Measurements from ENCODE around the gene AFAP1L2. TPM values are rescaled to one million over a fixed set of nuclear protein-coding genes. Genes with fewer than 3 reads are reported as not detected.

Gene AFAP1L2
- total and polyA plus RNA-seq, 2 donors (not counting 1 experiment from before 2014, with no cell fraction given) = 4.7 to 4.9 TPM

DNA sequence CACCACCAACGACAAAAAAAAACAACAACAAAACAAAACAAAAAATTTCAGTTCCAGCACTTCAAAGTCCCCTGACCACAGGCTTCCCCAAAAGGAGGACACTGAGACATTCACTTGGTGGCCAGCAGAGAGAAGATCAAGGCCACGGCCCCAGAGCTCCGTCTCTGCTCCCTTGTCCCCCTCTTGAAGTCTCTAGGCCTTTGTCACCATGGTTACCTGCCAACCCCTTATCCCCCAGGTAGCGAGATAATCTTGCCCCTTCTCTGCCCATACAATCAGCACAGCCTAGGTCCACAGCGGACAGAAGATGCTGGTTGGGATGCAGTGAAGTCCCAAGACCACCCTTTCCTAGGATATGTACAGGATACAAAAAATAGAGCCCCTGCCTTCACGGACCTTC is 30.7 kb downstream of the AFAP1L2 start:
- ChIA-PET CTCF (no interaction called here), POLR2A (no interaction called here)
- WGBS (ENCODE audit: insufficient coverage) = 81% methylated on average over 4 of the region's 6 CpGs
- no peaks in the 10 kb centered on the region for H3K27me3 ChIP-seq (replicated peaks in 1 of 4; ENCODE audit: control extremely low read depth in 1 of 4, control insufficient read depth in 3 of 4, insufficient read depth in 4 of 4, low read length in 3 of 4)
- Mint-ChIP-seq H3K27me3 (peaks cover 11% of the 10 kb centered on the region), H3K27ac (no peak overlapping the region), H3K4me1 (no peaks in the 10 kb centered on the region), H3K9me3 (ENCODE audit: insufficient read depth) (no peaks in the 10 kb centered on the region), H3K4me3 (no peak overlapping the region)
- no peak overlapping the region for H3K4me2 ChIP-seq (replicated peaks; ENCODE audit: low read depth, low read length, poor library complexity, severe bottlenecking)
- H3K79me2 ChIP-seq (ENCODE audit: control insufficient read depth, insufficient read depth, low read length) = no peaks in the 10 kb centered on the region
- intact Hi-C loops (cut with micrococcal nuclease) = no loop called here
- H2AFZ ChIP-seq (ENCODE audit: insufficient read depth, low read depth, low read length, poor library complexity, severe bottlenecking) = no peak overlapping the region
- ATAC-seq (ENCODE audit: low read depth) = no peak
- DNase-seq = no peak
- H3K27ac ChIP-seq (ENCODE audit: low read length in 2 of 2) = no peak overlapping the region
- no peaks in the 10 kb centered on the region for H3K36me3 ChIP-seq (replicated peaks in 1 of 2; ENCODE audit: control extremely low read depth in 1 of 2, control insufficient read depth in 1 of 2, extremely low read depth in 1 of 2, insufficient read depth in 2 of 2, low read length in 1 of 2)
- H4K20me1 ChIP-seq (ENCODE audit: control insufficient read depth, insufficient read depth, low read length, poor library complexity, severe bottlenecking) = no peaks in the 10 kb centered on the region
- no peak overlapping the region for H3K9ac ChIP-seq (ENCODE audit: low read length)
- no peak for TF ChIP-seq CTCF (IDR thresholded peaks at IDR 0.05)
- TF ChIP-seq EZH2 (IDR thresholded peaks at IDR 0.05; ENCODE audit: borderline replicate concordance, insufficient read depth, low read depth, low read length, poor library complexity, severe bottlenecking) = no peak
- H3K9me3 ChIP-seq (ENCODE audit: control extremely low read depth in 1 of 3, control insufficient read depth in 2 of 3, insufficient read depth in 1 of 3, low read length in 2 of 3) = peaks cover 0 to 1% (median 0%) of the 10 kb centered on the region in 3 donors
- H3K4me3 ChIP-seq (ENCODE audit: control extremely low read depth in 1 of 5, extremely low read depth in 1 of 5, insufficient read depth in 1 of 5, low read depth in 2 of 5, low read length in 4 of 5) = no peak overlapping the region
- no peaks in the 10 kb centered on the region for H3K4me1 ChIP-seq (ENCODE audit: control insufficient read depth in 2 of 2, insufficient read depth in 2 of 2, low read length in 2 of 2)

DNA sequence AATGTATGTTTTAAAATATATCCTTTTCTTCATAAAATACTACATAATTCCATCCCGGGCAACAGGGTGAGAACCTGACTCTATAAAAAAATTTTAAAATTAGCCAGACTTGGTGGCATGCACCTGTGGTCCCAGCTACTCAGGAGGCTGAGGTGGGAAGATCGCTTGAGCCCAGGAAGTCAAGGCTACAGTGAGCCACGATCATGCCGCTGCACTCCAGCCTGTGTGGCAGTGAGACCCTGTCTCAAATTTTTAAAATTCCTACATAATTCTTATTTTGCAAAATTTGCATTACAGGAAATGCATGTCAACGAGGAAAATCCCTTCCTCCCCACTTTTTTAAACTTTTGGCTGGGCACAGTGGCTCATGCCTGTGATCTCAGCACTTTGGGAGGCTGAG is 31.3 kb downstream of the AFAP1L2 start:
- Mint-ChIP-seq H3K4me3 (no peak overlapping the region), H3K9me3 (ENCODE audit: insufficient read depth) (no peaks in the 10 kb centered on the region), H3K27ac (no peak overlapping the region), H3K27me3 (peaks cover 11% of the 10 kb centered on the region), H3K4me1 (no peaks in the 10 kb centered on the region)
- ChIA-PET CTCF (no interaction called here), POLR2A (no interaction called here)
- Histone ChIP-seq H3K27me3 (replicated peaks in 1 of 4; ENCODE audit: control extremely low read depth in 1 of 4, control insufficient read depth in 3 of 4, insufficient read depth in 4 of 4, low read length in 3 of 4) (no peaks in the 10 kb centered on the region), H4K20me1 (ENCODE audit: control insufficient read depth, insufficient read depth, low read length, poor library complexity, severe bottlenecking) (no peaks in the 10 kb centered on the region), H2AFZ (ENCODE audit: insufficient read depth, low read depth, low read length, poor library complexity, severe bottlenecking) (no peak overlapping the region), H3K4me2 (replicated peaks; ENCODE audit: low read depth, low read length, poor library complexity, severe bottlenecking) (no peak overlapping the region), H3K79me2 (ENCODE audit: control insufficient read depth, insufficient read depth, low read length) (no peaks in the 10 kb centered on the region), H3K27ac (ENCODE audit: low read length in 2 of 2) (no peak overlapping the region), H3K4me3 (ENCODE audit: control extremely low read depth in 1 of 5, extremely low read depth in 1 of 5, insufficient read depth in 1 of 5, low read depth in 2 of 5, low read length in 4 of 5) (no peak overlapping the region), H3K4me1 (ENCODE audit: control insufficient read depth in 2 of 2, insufficient read depth in 2 of 2, low read length in 2 of 2) (no peaks in the 10 kb centered on the region), H3K9me3 (ENCODE audit: control extremely low read depth in 1 of 3, control insufficient read depth in 2 of 3, insufficient read depth in 1 of 3, low read length in 2 of 3) (peaks cover 0 to 1% (median 0%) of the 10 kb centered on the region in 3 donors), H3K9ac (ENCODE audit: low read length) (no peak overlapping the region), H3K36me3 (replicated peaks in 1 of 2; ENCODE audit: control extremely low read depth in 1 of 2, control insufficient read depth in 1 of 2, extremely low read depth in 1 of 2, insufficient read depth in 2 of 2, low read length in 1 of 2) (no peaks in the 10 kb centered on the region)
- 81% methylated on average over 4 of the region's 5 CpGs for WGBS (ENCODE audit: insufficient coverage)
- TF ChIP-seq CTCF (IDR thresholded peaks at IDR 0.05) = no peak
- no peak for TF ChIP-seq EZH2 (IDR thresholded peaks at IDR 0.05; ENCODE audit: borderline replicate concordance, insufficient read depth, low read depth, low read length, poor library complexity, severe bottlenecking)
- ATAC-seq (ENCODE audit: low read depth) (no peak), DNase-seq (no peak)
- intact Hi-C loops (cut with micrococcal nuclease) = no loop called here
